K562 (cell line): ENCODE results near the gene LRRC26. TPM values are rescaled to one million over a fixed set of nuclear protein-coding genes. Genes with fewer than 3 reads are reported as not detected.

Experiments used
- ATF2 ChIP-seq: sonication (generic); formaldehyde crosslinking; IDR thresholded peaks from 2 replicates; pipeline ENCODE4 v1.8.1; 2022; ENCODE audit warnings: missing genetic modification reagents
- BCOR ChIP-seq: fragments of 450-650 bp; IDR thresholded peaks from 2 replicates; pipeline ENCODE4 v1.6.1; 2016
- HDAC6 ChIP-seq: IDR thresholded peaks from 2 replicates; pipeline ENCODE4 v1.6.1; 2012; ENCODE audit warnings: low read depth, mild to moderate bottlenecking, control low read depth, inconsistent platforms, low read length, moderate library complexity
- HLTF ChIP-seq: fragments of 450-650 bp; IDR thresholded peaks from 2 replicates; pipeline ENCODE4 v1.6.1; 2016
- PCBP1 ChIP-seq: fragments of 200-400 bp; formaldehyde crosslinking; IDR thresholded peaks from 2 replicates; pipeline ENCODE4 v1.6.1; 2018; ENCODE audit warnings: mild to moderate bottlenecking, low read depth, low read length; ENCODE audit not compliant: poor library complexity, severe bottlenecking
- RBM34 ChIP-seq: fragments of 200-400 bp; formaldehyde crosslinking; IDR thresholded peaks from 2 replicates; pipeline ENCODE4 v1.6.1; 2018; ENCODE audit warnings: low read length, borderline replicate concordance; ENCODE audit not compliant: insufficient read depth
- SLC30A9 ChIP-seq: fragments of 250-450 bp; sonication (Bioruptor Pico); IDR thresholded peaks from 2 replicates; pipeline ENCODE4 v1.8.0; 2022; ENCODE audit warnings: mild to moderate bottlenecking, moderate library complexity
- UBTF ChIP-seq, 2 experiments: IDR thresholded peaks; 2 replicates each; pipeline ENCODE4 v1.6.1; 2012; ENCODE audit warnings: improper control_type of control experiment in 2 of 2, low read depth in 2 of 2, low read length in 2 of 2, borderline replicate concordance in 1 of 2
- polyA plus RNA-seq, 8 experiments: library from polyadenylated mRNA; depleted of rRNA in 4 of 8; stranded (reverse) in 5 of 8; unstranded in 3 of 8; fragments of >200 nt; fragmentation: Nextera tagmentation in 2 of 8; fragmentation: Illumina TruSeq in 1 of 8; extraction: Ambion mirVana in 2 of 8; extraction: Trizol in 1 of 8; gene quantifications; 2 replicates each; pipeline versions ENCODE4 v1.2.1 to v1.2.3, GENCODE V29; 2011 to 2014; ENCODE audit warnings: inconsistent platforms in 1 of 8, missing spikeins in 1 of 8
- total RNA-seq, 7 experiments: library from RNA; depleted of rRNA in 6 of 7; stranded (reverse); fragments of >200 nt in 6 of 7; fragmentation: Illumina TruSeq in 2 of 7; extraction: Trizol in 2 of 7; gene quantifications; 2 replicates each; pipeline versions ENCODE4 v1.2.1 to v1.2.3, GENCODE V29; 2011 to 2021; ENCODE audit warnings: low replicate concordance in 1 of 7
- TF ChIP-seq, protein P1 (sequence below), 2 experiments: IDR thresholded peaks in 1 of 2; conservative IDR thresholded peaks in 1 of 2; 2 replicates each; pipeline ENCODE4 v1.6.1; 2016; ENCODE audit warnings: low read depth in 2 of 2, mild to moderate bottlenecking in 1 of 2, missing compliant biosample characterization in 1 of 2, missing genetic modification characterization in 1 of 2, moderate library complexity in 1 of 2

The LRRC26 gene
- total and polyA plus RNA-seq, 9 of the 15 experiments (the other 6 are each of a cell fraction or from before 2014, with no cell fraction given), result not detected

- TF ChIP-seq ATF2 (CRISPR knock-in tag) (peak; percentile 38; the same call in 1 of the 2 replicates), RBM34 (no peak), SLC30A9 (CRISPR knock-in tag) (no peak), UBTF (IDR thresholded peaks at IDR 0.05; ENCODE audit: borderline replicate concordance in 1 of 2, low read depth in 2 of 2, low read length in 2 of 2) (peak in 1 of 2 experiments; percentile 40; a peak in 1 of 4 replicates), HDAC6 (peak; percentile 87; the same call in 1 of the 2 replicates), HLTF (no peak), BCOR (no peak), PCBP1 (peak; percentile 27)
- TF ChIP-seq, protein P1, sequence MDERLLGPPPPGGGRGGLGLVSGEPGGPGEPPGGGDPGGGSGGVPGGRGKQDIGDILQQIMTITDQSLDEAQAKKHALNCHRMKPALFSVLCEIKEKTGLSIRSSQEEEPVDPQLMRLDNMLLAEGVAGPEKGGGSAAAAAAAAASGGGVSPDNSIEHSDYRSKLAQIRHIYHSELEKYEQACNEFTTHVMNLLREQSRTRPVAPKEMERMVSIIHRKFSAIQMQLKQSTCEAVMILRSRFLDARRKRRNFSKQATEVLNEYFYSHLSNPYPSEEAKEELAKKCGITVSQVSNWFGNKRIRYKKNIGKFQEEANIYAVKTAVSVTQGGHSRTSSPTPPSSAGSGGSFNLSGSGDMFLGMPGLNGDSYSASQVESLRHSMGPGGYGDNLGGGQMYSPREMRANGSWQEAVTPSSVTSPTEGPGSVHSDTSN (CRISPR knock-in tag; IDR thresholded peaks at IDR 0.05; ENCODE audit: low read depth), result no peak
- TF ChIP-seq, protein P1 (tag; conservative IDR thresholded peaks at IDR 0.05; ENCODE audit: low read depth), result no peak
Measured at GRCh38 chr9:137168904-137169856, 671 bp downstream of the LRRC26 start (continued).
